NCI-H2171 (cell line): Measurements from ENCODE around the gene HGFAC.
"Not testable (repeated sequence)": the region's sequence is repeated elsewhere in the genome, so short reads cannot be mapped to it uniquely, and the experiment has no call there.

Experiments
- DNase-seq: peaks from one replicate; lab custom pipeline; 2025; lab: John Stamatoyannopoulos, UW

The HGFAC gene

GRCh38 chr4:3411190-3411589 is 30.6 kb upstream of the HGFAC start:
- DNase-seq, result not testable (repeated sequence)

GRCh38 chr4:3411676-3412075 is 30.1 kb upstream of the HGFAC start:
- DNase-seq, result no peak

GRCh38 chr4:3412257-3413020 is 29.3 kb upstream of the HGFAC start:
- no peak for DNase-seq

GRCh38 chr4:3413217-3413671 is 28.5 kb upstream of the HGFAC start:
- DNase-seq, result no peak

GRCh38 chr4:3413675-3414420 is 27.9 kb upstream of the HGFAC start:
- DNase-seq, result no peak

DNA sequence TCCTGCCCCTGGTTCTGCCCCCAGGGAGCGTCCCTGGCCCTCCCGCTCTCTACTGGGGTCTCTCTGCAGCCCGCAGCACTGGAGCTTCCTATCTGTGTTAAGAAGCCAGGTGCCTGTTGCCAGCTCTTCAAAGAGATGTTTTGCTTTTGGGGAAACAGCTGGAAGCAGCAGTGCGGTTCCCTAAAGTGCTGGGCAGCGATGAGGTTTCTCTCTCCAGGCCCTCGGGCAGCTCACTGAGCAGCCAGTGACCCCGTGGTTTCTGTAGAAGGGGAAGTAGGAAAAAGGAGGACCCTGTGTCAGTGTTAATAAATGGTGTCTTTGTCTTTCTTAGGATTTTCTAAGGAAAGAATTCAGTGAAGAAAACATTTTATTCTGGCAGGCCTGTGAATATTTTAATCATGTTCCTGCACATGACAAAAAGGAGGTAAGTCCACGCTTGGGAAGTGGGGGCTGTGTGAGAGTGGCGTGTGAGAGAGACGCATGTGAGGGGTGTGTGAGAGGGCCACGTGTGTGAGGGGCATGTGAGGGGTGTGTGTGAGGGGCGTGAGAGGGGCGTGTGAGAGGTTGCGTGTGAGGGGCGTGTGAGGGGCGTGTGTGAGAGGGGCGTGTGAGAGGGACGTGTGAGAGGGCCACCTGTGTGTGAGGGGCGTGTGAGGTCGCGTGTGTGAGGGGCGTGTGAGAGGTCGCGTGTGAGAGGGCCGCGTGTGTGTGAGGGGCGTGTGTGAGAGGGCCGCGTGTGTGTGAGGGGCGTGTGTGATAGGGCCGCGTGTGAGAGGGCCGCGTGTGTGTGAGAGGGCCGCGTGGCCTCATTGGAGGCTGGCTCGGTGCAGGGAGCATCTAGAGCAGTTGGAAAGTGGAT is 27.1 kb upstream of the HGFAC start:
- DNase-seq, result no peak

- no peak for DNase-seq
Observed at GRCh38 chr4:3415471-3416141, 26.2 kb upstream of the HGFAC start.

DNA sequence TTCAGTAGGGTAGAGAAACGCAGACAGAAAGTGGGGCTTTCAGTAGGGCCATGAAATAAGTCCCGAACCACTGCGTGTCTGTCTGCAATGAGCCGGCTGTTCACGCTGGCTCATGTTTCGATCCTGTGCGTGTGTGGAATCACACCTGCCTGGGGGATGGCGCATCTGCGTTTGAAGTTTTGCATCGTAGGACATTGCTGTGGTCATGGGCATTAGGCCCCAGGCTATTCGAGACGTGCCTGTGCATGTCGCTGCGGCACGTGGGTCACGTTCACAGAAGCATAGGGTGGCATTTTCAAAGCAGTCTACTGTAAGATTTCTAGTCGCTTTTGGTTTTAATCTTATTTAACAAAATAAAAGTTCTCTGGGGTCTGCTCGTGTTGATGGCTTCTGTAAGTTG is 25.5 kb upstream of the HGFAC start:
- no peak for DNase-seq

DNA sequence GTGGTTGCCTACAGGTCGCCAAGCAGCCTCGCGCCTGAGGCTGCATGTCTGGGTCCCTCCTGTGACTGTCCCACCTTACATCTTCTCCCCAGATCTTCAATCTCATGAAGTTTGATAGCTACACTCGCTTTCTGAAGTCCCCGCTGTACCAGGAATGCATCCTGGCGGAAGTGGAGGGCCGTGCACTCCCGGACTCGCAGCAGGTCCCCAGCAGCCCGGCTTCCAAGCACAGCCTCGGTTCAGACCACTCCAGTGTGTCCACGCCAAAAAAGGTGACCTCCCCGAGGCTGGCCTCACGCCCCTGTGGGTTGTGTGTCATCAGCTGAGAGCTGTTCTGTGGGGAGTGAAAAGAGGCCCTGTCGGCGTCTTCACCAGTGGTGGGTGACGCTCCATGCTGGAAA is 24.9 kb upstream of the HGFAC start:
- no peak for DNase-seq

DNA sequence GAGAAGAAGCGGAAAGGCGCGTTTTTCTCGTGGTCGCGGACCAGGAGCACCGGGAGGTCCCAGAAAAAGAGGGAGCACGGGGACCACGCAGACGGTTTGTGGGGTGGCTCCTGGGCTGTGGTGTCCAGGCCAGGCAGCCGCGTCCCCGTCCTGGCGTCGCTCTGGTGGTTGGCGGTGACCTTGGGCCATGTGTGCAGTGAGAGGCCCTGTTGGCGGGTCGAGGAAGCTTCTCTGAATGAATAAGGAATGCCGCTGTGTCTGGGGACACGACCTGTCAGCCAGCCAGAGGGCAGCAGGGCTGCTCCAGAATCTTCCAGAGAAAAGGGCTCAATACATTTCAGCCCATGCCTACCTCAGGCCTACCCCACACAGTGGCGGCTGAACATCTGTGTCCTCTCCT is 24.3 kb upstream of the HGFAC start:
- no peak for DNase-seq

- DNase-seq, result no peak
Observed at GRCh38 chr4:3418029-3418762, 23.6 kb upstream of the HGFAC start.

DNA sequence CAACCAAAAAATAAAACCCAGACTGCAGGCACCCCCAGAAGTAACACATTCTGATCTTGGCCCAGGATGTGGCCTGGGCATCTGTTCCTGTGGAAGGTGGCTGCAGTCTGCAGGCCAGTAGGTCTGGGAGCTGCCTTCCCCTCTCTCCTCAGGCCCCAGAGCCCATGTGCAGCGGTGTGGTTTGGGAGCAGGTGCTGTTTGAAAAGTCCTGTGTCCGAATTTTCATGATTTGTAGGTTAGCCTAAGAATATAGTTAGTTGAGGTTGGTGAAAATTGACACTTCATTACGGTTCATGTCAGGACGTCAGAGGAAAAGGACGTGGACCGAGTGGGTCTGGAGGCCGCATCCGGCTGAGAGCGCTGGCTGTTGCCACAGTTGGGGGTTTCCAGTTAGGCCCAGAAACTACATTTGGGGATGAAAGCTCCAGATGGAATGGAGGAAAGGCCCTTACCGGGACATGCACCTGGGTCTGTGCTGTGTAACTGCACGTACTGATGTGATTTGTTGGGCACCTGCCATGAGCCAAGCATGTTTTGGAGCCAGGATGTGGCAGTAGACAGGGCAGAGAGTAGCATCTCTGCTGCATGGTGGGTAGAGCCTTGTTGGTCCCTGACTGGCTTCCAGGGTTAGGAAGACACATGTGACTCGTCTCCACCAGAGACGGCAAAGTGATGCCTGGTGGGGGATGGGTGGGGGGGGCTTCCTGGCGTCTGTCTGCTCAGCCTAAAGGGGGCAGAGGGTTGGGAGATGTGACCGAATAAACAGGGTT is 21.7 kb upstream of the HGFAC start:
- DNase-seq, result no peak

DNA sequence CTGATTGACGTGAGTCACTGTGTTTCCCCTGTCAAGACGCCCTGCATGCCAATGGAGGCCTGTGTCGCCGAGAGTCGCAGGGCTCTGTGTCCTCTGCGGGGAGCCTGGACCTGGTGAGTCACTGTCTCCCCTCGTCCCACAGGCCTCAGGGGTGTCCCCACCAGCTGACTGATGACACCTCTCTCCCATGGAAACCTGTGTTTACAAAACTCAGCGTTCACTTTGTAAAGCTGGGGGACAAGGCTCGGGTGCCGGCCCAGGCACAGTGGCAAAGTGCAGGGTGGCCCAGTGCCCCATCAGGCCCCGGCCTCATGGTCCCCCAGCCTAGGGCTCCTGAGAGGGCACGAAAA is 21.2 kb upstream of the HGFAC start:
- no peak for DNase-seq

DNA sequence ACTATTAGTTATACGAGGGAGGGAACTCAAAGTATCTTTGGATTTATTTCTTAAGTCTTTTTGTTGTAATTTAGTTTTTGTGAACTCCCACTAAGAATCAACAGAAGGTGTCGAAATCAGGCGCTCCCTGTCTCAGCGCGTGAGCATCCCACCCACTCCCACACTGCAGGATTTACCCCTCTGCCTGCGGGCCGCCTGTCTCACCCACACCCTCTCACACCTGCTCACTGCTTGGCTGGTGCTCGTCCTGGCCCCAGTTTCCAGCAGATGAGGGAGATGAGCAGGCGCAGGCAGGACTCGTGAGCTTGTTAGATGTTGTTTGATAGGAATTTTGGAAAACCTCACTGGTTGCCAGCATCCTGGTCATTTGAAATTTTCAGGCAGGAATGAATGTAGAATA is 20.8 kb upstream of the HGFAC start:
- DNase-seq, result no peak

- DNase-seq, result no peak
Observed at GRCh38 chr4:3421470-3421869, 20.3 kb upstream of the HGFAC start.

GRCh38 chr4:3422241-3422801 is 19.4 kb upstream of the HGFAC start:
- no peak for DNase-seq

GRCh38 chr4:3422808-3423297 is 18.9 kb upstream of the HGFAC start:
- DNase-seq, result no peak

DNA sequence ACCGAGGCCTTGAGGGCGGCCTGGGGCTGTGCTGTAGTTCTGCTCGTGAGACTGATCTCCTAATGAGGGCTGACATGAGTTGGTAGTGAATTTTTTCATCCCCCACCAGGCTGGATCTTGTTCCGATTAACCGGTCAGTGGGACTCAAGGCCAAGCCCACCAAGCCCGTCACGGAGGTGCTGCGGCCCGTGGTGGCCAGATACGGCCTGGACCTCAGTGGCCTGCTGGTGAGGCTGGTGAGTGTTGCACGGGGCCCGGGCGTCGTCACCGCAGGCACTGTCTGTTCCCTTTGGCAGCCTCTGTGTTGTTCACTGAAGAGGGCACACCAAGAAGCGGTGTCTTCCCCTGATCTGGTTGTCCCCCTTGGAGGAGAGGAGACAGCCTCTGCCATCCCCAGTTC is 18.4 kb upstream of the HGFAC start:
- no peak for DNase-seq

DNA sequence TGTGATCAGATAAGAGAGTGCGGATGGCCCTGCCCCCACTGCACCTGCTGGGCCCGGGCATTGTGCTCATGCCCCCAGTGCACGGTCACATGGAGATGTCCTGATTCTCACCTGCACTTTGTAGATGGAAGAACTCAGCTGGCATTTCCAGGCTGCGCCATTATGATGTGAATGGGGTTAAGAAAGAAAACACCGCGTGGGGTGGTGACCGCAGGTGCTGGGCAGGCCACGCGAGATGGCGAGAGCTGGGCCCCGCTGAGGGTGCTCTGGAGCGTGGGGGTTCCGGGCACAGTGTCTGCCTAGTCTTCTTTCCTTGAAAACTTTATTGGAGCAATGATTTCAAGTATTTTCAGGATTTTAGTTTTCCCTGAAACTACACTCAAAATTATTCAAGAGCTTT is 17.8 kb upstream of the HGFAC start:
- no peak for DNase-seq

DNA sequence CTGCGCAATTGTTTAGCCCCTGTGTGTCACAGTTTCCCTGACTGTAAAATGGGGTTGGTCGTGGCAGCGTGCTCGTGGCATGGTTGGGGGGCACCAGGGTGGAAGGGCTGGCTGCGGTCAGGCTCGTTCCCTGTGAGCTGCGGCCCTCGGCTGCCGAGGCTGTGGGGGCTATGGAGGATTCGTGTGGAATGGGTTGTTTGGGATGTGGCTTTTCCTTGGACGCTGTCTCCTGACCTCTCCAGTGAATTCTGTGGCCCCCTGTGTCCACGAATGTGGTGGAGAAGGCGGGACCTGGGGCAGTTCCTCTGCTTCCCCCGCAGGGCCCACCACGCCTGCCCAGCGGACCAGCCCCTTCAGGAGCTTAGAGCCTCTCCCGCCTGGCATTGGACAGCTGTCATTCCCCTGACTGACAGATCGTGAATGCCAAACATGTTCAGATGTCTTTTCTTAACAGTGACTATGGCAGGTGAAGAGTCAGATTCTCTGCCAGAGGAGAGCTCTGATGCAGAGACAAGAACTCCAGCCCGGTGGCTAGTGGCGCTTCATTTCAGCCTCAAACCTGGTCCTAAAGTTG is 17.2 kb upstream of the HGFAC start:
- DNase-seq, result no peak
